Measurements from ENCODE around the gene CTSE.
"Not testable (repeated sequence)": the region's sequence is repeated elsewhere in the genome, so short reads cannot be mapped to it uniquely, and the experiment has no call there.

CTSE gene

DNA sequence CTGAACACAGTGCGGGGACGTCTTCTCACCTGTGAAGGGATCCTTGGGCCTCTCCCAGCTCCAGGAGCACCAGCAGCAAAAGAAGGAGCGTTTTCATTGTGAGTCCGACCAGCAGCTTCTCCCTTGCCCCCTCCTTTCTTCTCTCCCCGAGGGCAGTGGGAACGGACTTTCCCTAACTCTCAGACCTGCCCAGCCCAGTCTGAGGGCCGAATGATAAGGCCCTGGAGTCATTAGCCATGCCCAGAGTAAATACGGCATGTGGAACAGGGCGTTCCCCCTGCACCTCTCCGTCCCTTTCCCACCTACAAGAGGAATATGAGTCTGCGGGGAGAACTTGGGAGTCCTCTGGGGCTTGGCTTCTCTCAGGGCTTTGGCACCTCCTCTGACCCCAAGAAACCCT lies at the start of gene CTSE:
CTSE (minus strand) TSS at position 201 of the 400 bp plus-strand sequence; CDS start at position 97, 104 bp downstream.
- H3K9ac ChIP-seq (ENCODE audit: insufficient read length, low read depth) = no peak within 1 kb of the TSS
- H3K4me1 ChIP-seq (ENCODE audit: insufficient read depth, insufficient read length) = peaks cover 2% of the 10 kb centered on the region
- no peaks in the 10 kb centered on the region for H3K27me3 ChIP-seq (ENCODE audit: insufficient read depth, insufficient read length)
- H3K36me3 ChIP-seq (ENCODE audit: insufficient read depth, insufficient read length, low read length) = no peaks in the 10 kb centered on the region
- TF ChIP-seq SUZ12 (IDR thresholded peaks at IDR 0.05; ENCODE audit: extremely low read depth, insufficient read depth, insufficient read length) (no peak), YY1 (IDR thresholded peaks at IDR 0.05; ENCODE audit: insufficient read depth, insufficient read length) (no peak), ZNF274 (IDR thresholded peaks at IDR 0.05; ENCODE audit: low read depth, low read length) (no peak)
- no peaks in the 10 kb centered on the region for H3K9me3 ChIP-seq (ENCODE audit: insufficient read depth, low read length)
- H3K4me3 ChIP-seq (ENCODE audit: insufficient read length, low read depth) = no peak within 1 kb of the TSS
- no peak for DNase-seq (ENCODE audit: low read depth, low spot score)

DNA sequence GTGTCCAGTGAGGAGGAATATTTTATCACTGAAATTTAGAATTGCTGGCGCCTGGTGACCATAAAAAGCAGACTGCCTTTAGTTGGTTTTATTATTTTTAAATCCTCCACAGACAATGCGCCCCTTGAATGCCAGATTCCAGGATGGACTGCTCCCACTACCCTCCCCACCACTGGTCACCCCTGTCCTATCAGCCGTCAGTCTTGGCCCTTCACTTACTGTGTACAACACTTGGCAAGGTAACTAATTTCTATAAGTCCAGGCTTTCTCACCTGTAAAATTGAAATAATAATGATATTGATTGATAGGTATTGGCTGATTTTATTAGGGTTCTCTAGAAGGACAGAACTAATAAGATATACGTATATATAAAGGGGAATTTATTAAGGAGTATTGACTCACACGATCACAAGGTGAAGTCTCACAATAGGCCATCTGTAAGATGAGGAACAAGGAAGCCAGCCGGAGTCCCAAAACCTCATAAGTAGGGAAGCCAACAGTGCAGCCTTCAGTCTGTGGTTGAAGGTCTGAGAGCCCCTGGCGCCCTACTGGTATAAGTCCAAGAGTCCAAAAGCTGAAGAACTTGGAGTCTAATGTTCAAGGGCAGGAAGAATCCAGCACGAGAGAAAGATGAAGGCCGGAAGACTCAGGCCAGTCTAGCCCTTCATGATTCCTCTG lies 47.1 kb upstream of the CTSE start:
- H3K27me3 ChIP-seq (ENCODE audit: insufficient read depth, insufficient read length) = no peaks in the 10 kb centered on the region
- no peak overlapping the region for H3K4me3 ChIP-seq (ENCODE audit: insufficient read length, low read depth)
- H3K4me1 ChIP-seq (ENCODE audit: insufficient read depth, insufficient read length) = peaks cover 2% of the 10 kb centered on the region
- DNase-seq (ENCODE audit: low read depth, low spot score) = no peak
- no peaks in the 10 kb centered on the region for H3K9me3 ChIP-seq (ENCODE audit: insufficient read depth, low read length)
- H3K36me3 ChIP-seq (ENCODE audit: insufficient read depth, insufficient read length, low read length) = no peaks in the 10 kb centered on the region
- H3K9ac ChIP-seq (ENCODE audit: insufficient read length, low read depth) = no peak overlapping the region
- no peak for TF ChIP-seq ZNF274 (IDR thresholded peaks at IDR 0.05; ENCODE audit: low read depth, low read length)
- no peak for TF ChIP-seq YY1 (IDR thresholded peaks at IDR 0.05; ENCODE audit: insufficient read depth, insufficient read length)
- no peak for TF ChIP-seq SUZ12 (IDR thresholded peaks at IDR 0.05; ENCODE audit: extremely low read depth, insufficient read depth, insufficient read length)

DNA sequence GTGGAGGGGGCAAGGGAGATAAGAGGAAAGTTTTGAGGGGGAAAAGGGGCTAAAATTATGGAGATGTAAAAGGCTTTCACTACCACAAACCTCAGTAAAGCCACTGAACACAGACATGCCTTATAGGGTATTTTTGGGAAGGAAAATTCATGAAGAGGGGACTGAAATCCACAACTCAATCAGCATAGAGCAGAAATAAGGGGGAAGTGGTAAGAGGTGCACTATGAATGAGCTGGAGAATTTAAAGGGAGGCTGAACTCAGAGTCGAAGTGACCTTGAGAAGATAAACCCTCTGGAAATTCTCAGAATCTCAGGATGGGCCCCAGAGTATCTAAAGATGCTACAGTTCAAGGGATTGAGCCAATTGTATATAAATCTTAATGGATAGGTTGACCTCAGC lies 44.6 kb upstream of the CTSE start:
- H3K4me1 ChIP-seq (ENCODE audit: insufficient read depth, insufficient read length) = peaks cover 2% of the 10 kb centered on the region
- H3K9ac ChIP-seq (ENCODE audit: insufficient read length, low read depth) = no peak overlapping the region
- H3K4me3 ChIP-seq (ENCODE audit: insufficient read length, low read depth) = no peak overlapping the region
- H3K9me3 ChIP-seq (ENCODE audit: insufficient read depth, low read length) = peaks cover under 1% of the 10 kb centered on the region; the same call in 1 of the 2 replicates
- H3K36me3 ChIP-seq (ENCODE audit: insufficient read depth, insufficient read length, low read length) = no peaks in the 10 kb centered on the region
- no peak for DNase-seq (ENCODE audit: low read depth, low spot score)
- H3K27me3 ChIP-seq (ENCODE audit: insufficient read depth, insufficient read length) = no peaks in the 10 kb centered on the region
- no peak for TF ChIP-seq ZNF274 (IDR thresholded peaks at IDR 0.05; ENCODE audit: low read depth, low read length)
- TF ChIP-seq YY1 (IDR thresholded peaks at IDR 0.05; ENCODE audit: insufficient read depth, insufficient read length) = no peak

DNA sequence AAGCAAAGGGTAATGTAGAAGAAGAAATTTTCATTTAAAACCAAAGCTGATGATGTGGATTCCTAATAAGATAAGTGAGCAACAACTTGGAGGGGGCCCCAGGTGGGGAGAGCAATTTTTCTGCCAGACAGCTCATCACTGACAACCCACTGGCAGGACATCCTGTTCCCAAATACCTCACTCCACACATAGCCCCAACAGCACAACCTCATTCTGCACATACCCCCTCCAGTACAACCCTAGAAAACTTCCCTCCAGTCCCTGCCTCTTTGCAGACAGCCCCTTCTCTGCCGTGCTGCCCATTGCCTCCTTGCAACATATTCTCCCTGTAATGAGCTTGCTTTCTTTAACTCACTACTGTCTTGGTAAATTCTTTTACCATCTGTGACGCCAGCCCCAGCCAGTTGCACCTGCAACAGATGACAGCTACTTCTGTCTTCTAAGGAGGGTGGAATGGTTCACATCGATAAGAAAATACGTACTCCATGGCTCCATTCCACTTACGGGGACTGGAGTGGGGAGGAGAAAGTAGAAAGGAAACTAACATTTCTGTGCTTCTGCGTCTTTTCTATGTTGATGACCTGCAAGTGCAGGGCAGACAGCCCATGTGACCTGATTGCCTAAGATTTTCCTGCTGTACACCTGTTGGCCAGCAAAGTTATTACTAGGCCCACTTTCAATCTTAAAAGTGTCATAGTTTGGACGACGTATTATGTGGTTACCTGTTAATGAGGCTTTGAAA lies 44.0 kb upstream of the CTSE start:
- Histone ChIP-seq H3K4me3 (ENCODE audit: insufficient read length, low read depth) (no peak overlapping the region), H3K27me3 (ENCODE audit: insufficient read depth, insufficient read length) (no peaks in the 10 kb centered on the region), H3K36me3 (ENCODE audit: insufficient read depth, insufficient read length, low read length) (no peaks in the 10 kb centered on the region), H3K9me3 (ENCODE audit: insufficient read depth, low read length) (peaks cover 7% of the 10 kb centered on the region; the same call in 1 of the 2 replicates), H3K9ac (ENCODE audit: insufficient read length, low read depth) (no peak overlapping the region), H3K4me1 (ENCODE audit: insufficient read depth, insufficient read length) (peaks cover 2% of the 10 kb centered on the region)
- TF ChIP-seq ZNF274 (IDR thresholded peaks at IDR 0.05; ENCODE audit: low read depth, low read length) (no peak), SUZ12 (IDR thresholded peaks at IDR 0.05; ENCODE audit: extremely low read depth, insufficient read depth, insufficient read length) (no peak), YY1 (IDR thresholded peaks at IDR 0.05; ENCODE audit: insufficient read depth, insufficient read length) (no peak)
- DNase-seq (ENCODE audit: low read depth, low spot score) = no peak

DNA sequence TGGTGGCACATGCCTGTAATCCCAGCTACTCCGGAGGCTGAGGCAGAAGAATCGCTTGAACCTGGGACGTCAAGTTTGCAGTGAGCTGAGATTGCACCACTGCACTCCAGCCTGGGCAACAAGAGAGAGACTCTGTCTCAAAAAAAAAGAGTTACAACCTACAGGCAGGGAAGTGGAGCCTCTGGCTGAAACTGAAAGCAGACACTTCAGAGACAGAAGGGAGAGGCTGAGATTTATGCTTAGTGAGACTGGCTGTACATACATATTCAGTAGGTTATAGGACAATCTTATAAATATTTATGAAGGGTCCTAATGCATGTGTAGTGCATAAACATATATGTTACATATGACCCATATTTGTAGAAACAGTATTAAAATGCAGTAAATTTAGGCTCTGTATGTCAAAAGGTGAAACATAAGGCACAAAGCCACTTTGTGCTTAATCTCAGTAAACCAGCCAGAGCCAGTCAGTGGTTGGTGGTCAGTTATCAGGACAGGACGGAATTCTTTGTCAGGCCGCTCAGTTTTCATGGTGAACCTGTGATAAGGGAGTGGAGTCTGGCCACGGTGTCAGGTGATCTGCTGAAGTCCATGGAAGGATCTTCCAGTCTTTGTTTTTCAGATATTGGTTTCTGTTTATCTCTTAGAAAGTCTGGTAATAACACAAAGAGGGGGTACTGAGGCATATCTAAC lies 42.9 kb upstream of the CTSE start:
- no peak for DNase-seq (ENCODE audit: low read depth, low spot score)
- Histone ChIP-seq H3K36me3 (ENCODE audit: insufficient read depth, insufficient read length, low read length) (no peaks in the 10 kb centered on the region), H3K9me3 (ENCODE audit: insufficient read depth, low read length) (peaks cover 13% of the 10 kb centered on the region; the same call in 1 of the 2 replicates), H3K4me3 (ENCODE audit: insufficient read length, low read depth) (no peak overlapping the region), H3K27me3 (ENCODE audit: insufficient read depth, insufficient read length) (no peaks in the 10 kb centered on the region), H3K9ac (ENCODE audit: insufficient read length, low read depth) (no peak overlapping the region), H3K4me1 (ENCODE audit: insufficient read depth, insufficient read length) (peaks cover 2% of the 10 kb centered on the region)
- no peak for TF ChIP-seq ZNF274 (IDR thresholded peaks at IDR 0.05; ENCODE audit: low read depth, low read length)
- TF ChIP-seq SUZ12 (IDR thresholded peaks at IDR 0.05; ENCODE audit: extremely low read depth, insufficient read depth, insufficient read length) = no peak
- TF ChIP-seq YY1 (IDR thresholded peaks at IDR 0.05; ENCODE audit: insufficient read depth, insufficient read length) = no peak

DNA sequence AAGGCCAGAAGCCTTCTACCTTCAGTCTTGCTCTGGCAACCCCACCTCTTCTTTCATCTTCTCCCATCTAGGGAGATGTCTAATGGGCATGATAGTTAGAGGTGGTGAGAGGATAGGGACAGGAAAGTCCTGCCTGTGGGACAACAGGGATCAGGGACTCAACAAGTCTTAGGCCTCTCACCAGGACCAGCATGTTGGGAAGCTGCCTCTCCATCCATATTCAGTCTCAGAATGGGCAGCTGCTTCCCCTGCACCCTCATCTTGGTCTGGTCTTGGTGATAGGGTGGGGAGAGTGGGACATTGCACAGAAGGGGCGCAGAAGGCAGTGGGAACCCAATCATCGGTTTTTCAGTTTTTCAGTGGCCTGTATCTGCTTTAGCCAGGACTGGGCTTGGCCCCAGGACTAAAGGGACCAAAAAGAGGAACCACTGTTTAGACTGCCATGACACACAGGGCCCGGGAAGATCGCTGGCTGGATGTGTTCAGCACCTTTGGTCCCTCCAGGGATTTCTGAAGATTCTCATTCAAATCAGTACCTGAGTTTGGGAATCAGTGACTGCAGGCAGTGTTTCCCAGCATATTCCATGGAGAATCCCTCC lies 42.0 kb upstream of the CTSE start:
- Histone ChIP-seq H3K27me3 (ENCODE audit: insufficient read depth, insufficient read length) (no peaks in the 10 kb centered on the region), H3K9me3 (ENCODE audit: insufficient read depth, low read length) (peaks cover 18% of the 10 kb centered on the region; the same call in 1 of the 2 replicates), H3K4me3 (ENCODE audit: insufficient read length, low read depth) (no peak overlapping the region), H3K9ac (ENCODE audit: insufficient read length, low read depth) (no peak overlapping the region), H3K4me1 (ENCODE audit: insufficient read depth, insufficient read length) (peaks cover 2% of the 10 kb centered on the region), H3K36me3 (ENCODE audit: insufficient read depth, insufficient read length, low read length) (no peaks in the 10 kb centered on the region)
- TF ChIP-seq YY1 (IDR thresholded peaks at IDR 0.05; ENCODE audit: insufficient read depth, insufficient read length) (no peak), ZNF274 (IDR thresholded peaks at IDR 0.05; ENCODE audit: low read depth, low read length) (no peak), SUZ12 (IDR thresholded peaks at IDR 0.05; ENCODE audit: extremely low read depth, insufficient read depth, insufficient read length) (no peak)
- DNase-seq (ENCODE audit: low read depth, low spot score) = no peak

DNA sequence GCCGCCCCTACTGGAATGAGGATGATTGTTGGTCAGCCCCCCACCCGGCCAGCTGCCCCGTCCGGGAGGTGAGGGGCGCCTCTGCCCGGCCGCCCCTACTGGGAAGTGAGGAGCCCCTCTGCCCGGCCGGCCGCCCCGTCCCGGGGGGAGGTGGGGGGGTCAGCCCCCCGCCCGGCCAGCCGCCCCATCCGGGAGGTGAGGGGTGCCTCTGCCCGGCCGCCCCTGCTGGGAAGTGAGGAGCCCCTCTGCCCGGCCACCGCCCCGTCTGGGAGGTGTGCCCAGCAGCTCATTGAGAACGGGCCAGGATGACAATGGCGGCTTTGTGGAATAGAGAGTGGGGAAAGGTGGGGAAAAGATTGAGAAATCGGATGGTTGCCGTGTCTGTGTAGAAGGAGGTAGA lies 40.8 kb upstream of the CTSE start:
- not testable (repeated sequence) for H3K9ac ChIP-seq (ENCODE audit: insufficient read length, low read depth)

DNA sequence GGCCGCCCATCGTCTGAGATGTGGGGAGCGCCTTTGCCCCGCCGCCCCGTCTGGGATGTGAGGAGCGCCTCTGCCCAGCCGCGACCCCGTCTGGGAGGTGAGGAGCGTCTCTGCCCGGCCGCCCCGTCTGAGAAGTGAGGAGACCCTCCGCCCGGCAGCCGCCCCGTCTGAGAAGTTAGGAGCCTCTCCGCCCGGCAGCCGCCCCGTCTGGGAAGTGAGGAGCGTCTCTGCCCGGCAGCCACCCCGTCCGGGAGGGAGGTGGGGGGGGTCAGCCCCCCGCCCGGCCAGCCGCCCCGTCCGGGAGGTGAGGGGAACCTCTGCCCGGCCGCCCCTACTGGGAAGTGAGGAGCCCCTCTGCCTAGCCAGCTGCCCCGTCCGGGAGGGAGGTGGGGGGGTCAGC lies 40.3 kb upstream of the CTSE start:
- not testable (repeated sequence) for DNase-seq (ENCODE audit: low read depth, low spot score); H3K4me3 ChIP-seq (ENCODE audit: insufficient read length, low read depth); H3K36me3 ChIP-seq (ENCODE audit: insufficient read depth, insufficient read length, low read length); H3K9ac ChIP-seq (ENCODE audit: insufficient read length, low read depth); H3K27me3 ChIP-seq (ENCODE audit: insufficient read depth, insufficient read length)
- H3K9me3 ChIP-seq (ENCODE audit: insufficient read depth, low read length) = peaks cover 18% of the 10 kb centered on the region; the same call in 1 of the 2 replicates
- H3K4me1 ChIP-seq (ENCODE audit: insufficient read depth, insufficient read length) = peaks cover 10% of the 10 kb centered on the region

More for the DNA sequence above, 40.8 kb upstream of the CTSE start:
- not testable (repeated sequence) for DNase-seq (ENCODE audit: low read depth, low spot score); H3K4me1 ChIP-seq (ENCODE audit: insufficient read depth, insufficient read length); H3K36me3 ChIP-seq (ENCODE audit: insufficient read depth, insufficient read length, low read length); H3K27me3 ChIP-seq (ENCODE audit: insufficient read depth, insufficient read length); H3K4me3 ChIP-seq (ENCODE audit: insufficient read length, low read depth)
- peaks cover 18% of the 10 kb centered on the region; the same call in 1 of the 2 replicates for H3K9me3 ChIP-seq (ENCODE audit: insufficient read depth, low read length)

All from NT2/D1 (cell line).